HG03457 (cell line): Measurements from ENCODE around the gene MICAL3.
"Not testable (repeated sequence)": the region's sequence is repeated elsewhere in the genome, so short reads cannot be mapped to it uniquely, and the experiment has no call there.

Experiments
- ATAC-seq: cut with Tn5 transposase; IDR thresholded peaks from one replicate; pipeline ENCODE4 v1.9.1; 2021; ENCODE audit warnings: moderate number of reproducible peaks; ENCODE audit not compliant: unreplicated experiment

Gene MICAL3

GRCh38 chr22:18000441-18001039 is 23.8 kb downstream of the MICAL3 start:
- ATAC-seq = no peak

- ATAC-seq = no peak
Observed at GRCh38 chr22:17999851-18000250, 24.5 kb downstream of the MICAL3 start.

GRCh38 chr22:17998913-17999312 is 25.4 kb downstream of the MICAL3 start:
- ATAC-seq = no peak

GRCh38 chr22:17997456-17997855 is 26.9 kb downstream of the MICAL3 start:
- no peak for ATAC-seq

GRCh38 chr22:17995256-17995655 is 29.1 kb downstream of the MICAL3 start:
- not testable (repeated sequence) for ATAC-seq

- ATAC-seq = no peak
Observed at GRCh38 chr22:17994424-17995108, 29.8 kb downstream of the MICAL3 start.

GRCh38 chr22:17992976-17993375 is 31.4 kb downstream of the MICAL3 start:
- ATAC-seq = not testable (repeated sequence)

GRCh38 chr22:17991992-17992391 is 32.4 kb downstream of the MICAL3 start:
- not testable (repeated sequence) for ATAC-seq

- ATAC-seq = no peak
Observed at GRCh38 chr22:17990942-17991341, 33.4 kb downstream of the MICAL3 start.

GRCh38 chr22:17990147-17990546 is 34.2 kb downstream of the MICAL3 start:
- no peak for ATAC-seq

- ATAC-seq = no peak
Observed at GRCh38 chr22:17988800-17989513, 35.4 kb downstream of the MICAL3 start.

- no peak for ATAC-seq
Observed at GRCh38 chr22:17985606-17986005, 38.8 kb downstream of the MICAL3 start.

GRCh38 chr22:17985071-17985470 is 39.3 kb downstream of the MICAL3 start:
- not testable (repeated sequence) for ATAC-seq

- ATAC-seq = no peak
Observed at GRCh38 chr22:17984114-17984513, 40.2 kb downstream of the MICAL3 start.

- no peak for ATAC-seq
Observed at GRCh38 chr22:17982572-17983141, 41.7 kb downstream of the MICAL3 start.

GRCh38 chr22:17981497-17981896 is 42.9 kb downstream of the MICAL3 start:
- no peak for ATAC-seq

GRCh38 chr22:17980638-17981051 is 43.7 kb downstream of the MICAL3 start:
- ATAC-seq = no peak

GRCh38 chr22:17980015-17980590 is 44.3 kb downstream of the MICAL3 start:
- no peak for ATAC-seq

GRCh38 chr22:17978027-17978426 is 46.3 kb downstream of the MICAL3 start:
- no peak for ATAC-seq

GRCh38 chr22:17977371-17977770 is 47.0 kb downstream of the MICAL3 start:
- no peak for ATAC-seq

- no peak for ATAC-seq
Observed at GRCh38 chr22:17976121-17976520, 48.2 kb downstream of the MICAL3 start.
